Osteoblast (primary cell): Measurements from ENCODE around the gene FAM187B. TPM values are rescaled to one million over a fixed set of nuclear protein-coding genes. Genes with fewer than 3 reads are reported as not detected.
"Not testable (repeated sequence)": the region's sequence is repeated elsewhere in the genome, so short reads cannot be mapped to it uniquely, and the experiment has no call there.

ENCODE experiments used
- DNase-seq: peaks from one replicate; pipeline ENCODE4 v3.0.0; 2011; ENCODE audit warnings: low spot score, mixed read lengths; ENCODE audit not compliant: insufficient read length; ENCODE audit errors: missing footprints
- H2AFZ ChIP-seq: 2 replicates; pipeline ENCODE4 v1.6.0; 2011; ENCODE audit warnings: mild to moderate bottlenecking, low read length
- H3K27ac ChIP-seq: 2 replicates; pipeline ENCODE4 v1.5.1; 2011; ENCODE audit warnings: mild to moderate bottlenecking, low read depth, low read length, moderate library complexity
- H3K27me3 ChIP-seq: 2 replicates; pipeline ENCODE4 v1.6.0; 2012; ENCODE audit warnings: mild to moderate bottlenecking, control low read depth, inconsistent platforms, low read length, moderate library complexity; ENCODE audit not compliant: insufficient read depth
- H3K36me3 ChIP-seq: 2 replicates; pipeline ENCODE4 v1.5.1; 2011; ENCODE audit warnings: mild to moderate bottlenecking, low read length, control low read depth, moderate library complexity; ENCODE audit not compliant: insufficient read depth
- H3K4me1 ChIP-seq: 2 replicates; pipeline ENCODE4 v1.5.1; 2011; ENCODE audit warnings: mild to moderate bottlenecking, low read length, control low read depth, moderate library complexity; ENCODE audit not compliant: insufficient read depth
- H3K4me2 ChIP-seq: 2 replicates; pipeline ENCODE4 v1.6.0; 2011; ENCODE audit warnings: mild to moderate bottlenecking, low read length; ENCODE audit not compliant: insufficient read depth
- H3K4me3 ChIP-seq: fragments of 200-600 bp; sonication (generic); 3 replicates; pipeline ENCODE4 v1.5.1; 2012; ENCODE audit warnings: mild to moderate bottlenecking, low read length, inconsistent platforms; ENCODE audit not compliant: insufficient read depth
- H3K79me2 ChIP-seq: 2 replicates; pipeline ENCODE4 v1.6.0; 2012; ENCODE audit warnings: mild to moderate bottlenecking, low read length, control low read depth, inconsistent platforms; ENCODE audit not compliant: insufficient read depth
- H3K9me3 ChIP-seq: 2 replicates; pipeline ENCODE4 v1.5.1; 2011; ENCODE audit warnings: low read depth, low read length, control low read depth
- H4K20me1 ChIP-seq: 2 replicates; pipeline ENCODE4 v1.6.0; 2012; ENCODE audit warnings: mild to moderate bottlenecking, low read length, control low read depth; ENCODE audit not compliant: insufficient read depth
- CTCF ChIP-seq: IDR thresholded peaks from 2 replicates; pipeline ENCODE4 v1.5.1; 2011; ENCODE audit warnings: mild to moderate bottlenecking, low read depth, low read length, moderate library complexity; ENCODE audit errors: extremely low read depth
- total RNA-seq: library from RNA; depleted of rRNA; stranded (reverse); fragments of >200 nt; gene quantifications from 2 replicates; pipeline ENCODE4 v1.2.3, GENCODE V29; 2012

Gene FAM187B
- total RNA-seq, 1 donor, result not detected

GRCh38 chr19:35202722-35203688, 25.5 kb downstream of the FAM187B start:
- Histone ChIP-seq H3K79me2 (no peaks in the 10 kb centered on the region), H3K27me3 (peaks cover 9% of the 10 kb centered on the region), H2AFZ (no peak overlapping the region), H3K4me1 (no peaks in the 10 kb centered on the region), H4K20me1 (no peaks in the 10 kb centered on the region), H3K9me3 (no peaks in the 10 kb centered on the region), H3K27ac (no peak overlapping the region), H3K36me3 (no peaks in the 10 kb centered on the region), H3K4me2 (no peak overlapping the region), H3K4me3 (no peak overlapping the region)
- DNase-seq, result no peak
- TF ChIP-seq CTCF, result no peak

DNA sequence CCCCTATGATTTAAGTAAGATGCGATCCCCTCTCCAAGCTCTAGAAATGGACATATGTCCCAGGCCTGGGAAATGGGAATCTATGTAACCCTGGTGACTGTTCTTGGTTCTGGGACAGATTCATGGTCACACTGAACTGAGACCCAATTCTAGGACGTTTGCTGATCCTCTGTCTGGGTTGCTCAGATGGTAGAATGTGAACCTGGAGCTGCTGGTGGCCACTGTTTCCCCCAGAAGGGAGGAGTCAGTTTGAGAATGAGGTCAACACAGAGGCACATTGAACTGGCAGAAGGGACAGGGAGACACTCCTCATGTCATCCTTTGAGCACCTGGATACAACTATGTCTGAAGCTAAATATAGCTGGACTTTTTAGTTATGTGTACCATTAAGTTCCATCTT, 29.1 kb downstream of the FAM187B start:
- no peaks in the 10 kb centered on the region for H4K20me1 ChIP-seq
- H3K36me3 ChIP-seq, result no peaks in the 10 kb centered on the region
- H2AFZ ChIP-seq, result no peak overlapping the region
- H3K27me3 ChIP-seq, result peaks cover 9% of the 10 kb centered on the region
- H3K27ac ChIP-seq, result no peak overlapping the region
- no peak for TF ChIP-seq CTCF
- no peaks in the 10 kb centered on the region for H3K4me1 ChIP-seq
- no peak for DNase-seq
- H3K9me3 ChIP-seq, result no peaks in the 10 kb centered on the region
- H3K4me3 ChIP-seq, result no peak overlapping the region
- no peak overlapping the region for H3K4me2 ChIP-seq
- no peaks in the 10 kb centered on the region for H3K79me2 ChIP-seq

- not testable (repeated sequence) for H3K4me3 ChIP-seq, H3K36me3 ChIP-seq, H3K27ac ChIP-seq, H3K27me3 ChIP-seq, H4K20me1 ChIP-seq, H3K4me1 ChIP-seq, H3K79me2 ChIP-seq, H3K4me2 ChIP-seq, H2AFZ ChIP-seq, H3K9me3 ChIP-seq
- DNase-seq, result peak; percentile 13
Measured at GRCh38 chr19:35196861-35197260, 31.7 kb downstream of the FAM187B start.

DNA sequence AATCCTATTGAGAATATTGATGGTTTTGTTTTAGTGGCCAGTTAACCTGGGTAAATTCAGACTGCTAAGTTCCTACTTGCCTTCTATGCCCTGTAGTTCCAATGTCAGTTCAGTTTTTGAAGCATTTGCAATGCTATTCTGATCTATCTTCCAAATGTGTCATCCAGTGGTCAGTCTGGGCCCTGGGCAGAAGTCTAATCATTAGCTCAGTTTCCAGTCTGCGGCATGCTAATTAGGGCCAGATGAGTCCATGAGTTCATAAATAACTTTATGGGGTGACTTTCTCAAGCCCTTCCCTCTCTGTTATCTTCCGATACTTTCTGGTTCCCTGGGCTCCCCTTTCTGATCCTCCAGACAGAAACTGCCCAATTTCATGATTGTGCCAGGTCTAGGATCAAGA, 32.7 kb downstream of the FAM187B start:
- no peak overlapping the region for H3K4me2 ChIP-seq
- H3K4me3 ChIP-seq, result no peak overlapping the region
- no peak for TF ChIP-seq CTCF
- H4K20me1 ChIP-seq, result no peaks in the 10 kb centered on the region
- H3K9me3 ChIP-seq, result no peaks in the 10 kb centered on the region
- peaks cover 2% of the 10 kb centered on the region for H3K27me3 ChIP-seq
- no peak overlapping the region for H3K27ac ChIP-seq
- no peak overlapping the region for H2AFZ ChIP-seq
- no peaks in the 10 kb centered on the region for H3K79me2 ChIP-seq
- no peaks in the 10 kb centered on the region for H3K36me3 ChIP-seq
- H3K4me1 ChIP-seq, result no peaks in the 10 kb centered on the region
- peak; percentile 1 for DNase-seq
